H9 (cell line): ENCODE data around the gene EIF4A3. TPM values are rescaled to one million over a fixed set of nuclear protein-coding genes. Genes with fewer than 3 reads are reported as not detected.

Experiments
- DNase-seq: peaks from one replicate; pipeline ENCODE4 v3.0.0-alpha.2; 2017
- H2AFZ ChIP-seq: one replicate; pipeline ENCODE4 v1.6.1; 2013; ENCODE audit warnings: mild to moderate bottlenecking, low read length, control low read depth, moderate library complexity
- H2AK5ac ChIP-seq: 2 replicates; pipeline ENCODE4 v1.6.1; 2013; ENCODE audit warnings: low read length, control low read depth, mixed read lengths; ENCODE audit not compliant: insufficient read length
- H2BK120ac ChIP-seq: one replicate; pipeline ENCODE4 v1.6.1; 2013; ENCODE audit warnings: low read depth, mild to moderate bottlenecking, low read length, control low read depth, inconsistent platforms; ENCODE audit not compliant: poor library complexity, severe bottlenecking
- H2BK12ac ChIP-seq: 2 replicates; pipeline ENCODE4 v1.6.1; 2013; ENCODE audit warnings: low read length, control low read depth, mixed read lengths, low read depth; ENCODE audit not compliant: insufficient read length
- H2BK15ac ChIP-seq: 2 replicates; pipeline ENCODE4 v1.6.1; 2013; ENCODE audit warnings: low read depth, low read length, control low read depth
- H2BK20ac ChIP-seq: one replicate; pipeline ENCODE4 v1.6.1; 2013; ENCODE audit warnings: low read depth, mild to moderate bottlenecking, low read length, control low read depth, inconsistent platforms; ENCODE audit not compliant: poor library complexity, severe bottlenecking
- H2BK5ac ChIP-seq: 2 replicates; pipeline ENCODE4 v1.6.1; 2013; ENCODE audit warnings: low read length, control low read depth, mixed read lengths; ENCODE audit not compliant: insufficient read length
- H3K14ac ChIP-seq: 2 replicates; pipeline ENCODE4 v1.6.1; 2013; ENCODE audit warnings: low read length, control low read depth; ENCODE audit not compliant: insufficient read depth
- H3K18ac ChIP-seq: 2 replicates; pipeline ENCODE4 v1.6.1; 2013; ENCODE audit warnings: low read depth, mild to moderate bottlenecking, mixed read lengths, low read length, control low read depth; ENCODE audit not compliant: insufficient read length
- H3K23ac ChIP-seq: 2 replicates; pipeline ENCODE4 v1.6.1; 2013; ENCODE audit warnings: low read length, control low read depth, mixed read lengths, low read depth; ENCODE audit not compliant: insufficient read length
- H3K23me2 ChIP-seq: 2 replicates; pipeline ENCODE4 v1.6.1; 2013; ENCODE audit warnings: low read depth, mild to moderate bottlenecking, mixed read lengths, low read length, control low read depth; ENCODE audit not compliant: insufficient read length, poor library complexity, severe bottlenecking
- H3K27ac ChIP-seq: 2 replicates; pipeline ENCODE4 v1.5.1; 2013; ENCODE audit warnings: low read length, control low read depth, mixed read lengths, low read depth; ENCODE audit not compliant: insufficient read length
- H3K27me3 ChIP-seq: 2 replicates; pipeline ENCODE4 v1.6.1; 2013; ENCODE audit warnings: low read length, control low read depth, inconsistent platforms; ENCODE audit not compliant: insufficient read depth
- H3K4ac ChIP-seq: 2 replicates; pipeline ENCODE4 v1.6.1; 2013; ENCODE audit warnings: low read depth, mild to moderate bottlenecking, control low read depth, inconsistent platforms, low read length, moderate library complexity
- H3K4me1 ChIP-seq: 2 replicates; pipeline ENCODE4 v1.6.1; 2013; ENCODE audit warnings: low read length, control low read depth, inconsistent platforms; ENCODE audit not compliant: insufficient read depth
- H3K4me2 ChIP-seq: 2 replicates; pipeline ENCODE4 v1.6.1; 2013; ENCODE audit warnings: low read length, control low read depth, mixed read lengths; ENCODE audit not compliant: insufficient read length, insufficient read depth
- H3K56ac ChIP-seq: 2 replicates; pipeline ENCODE4 v1.6.1; 2013; ENCODE audit warnings: low read depth, mild to moderate bottlenecking, mixed read lengths, low read length, control low read depth; ENCODE audit not compliant: insufficient read length
- H3K79me1 ChIP-seq: 2 replicates; pipeline ENCODE4 v1.6.1; 2013; ENCODE audit warnings: low read depth, mild to moderate bottlenecking, moderate library complexity, low read length, control low read depth, inconsistent platforms; ENCODE audit not compliant: insufficient read depth, poor library complexity, severe bottlenecking
- H3K79me2 ChIP-seq: 2 replicates; pipeline ENCODE4 v1.6.1; 2013; ENCODE audit warnings: low read length, control low read depth, inconsistent platforms; ENCODE audit not compliant: insufficient read depth
- H3K9ac ChIP-seq: 2 replicates; pipeline ENCODE4 v1.6.1; 2013; ENCODE audit warnings: low read length, control low read depth, mixed read lengths; ENCODE audit not compliant: insufficient read length; ENCODE audit errors: extremely low read depth
- H3K9me3 ChIP-seq: one replicate; pipeline ENCODE4 v1.6.1; 2013; ENCODE audit warnings: low read depth, low read length, inconsistent platforms; ENCODE audit not compliant: control insufficient read depth
- H3T11ph ChIP-seq: one replicate; pipeline ENCODE4 v1.6.1; 2013; ENCODE audit warnings: mild to moderate bottlenecking, low read length, control low read depth, inconsistent platforms
- H4K20me1 ChIP-seq: one replicate; pipeline ENCODE4 v1.6.1; 2013; ENCODE audit not compliant: control insufficient read depth, insufficient read length, insufficient read depth
- H4K5ac ChIP-seq: 2 replicates; pipeline ENCODE4 v1.6.1; 2013; ENCODE audit warnings: low read depth, mild to moderate bottlenecking, mixed read lengths, low read length, control low read depth; ENCODE audit not compliant: insufficient read length
- H4K8ac ChIP-seq: replicated peaks from 2 replicates; pipeline ENCODE4 v1.6.1; 2013; ENCODE audit warnings: low read length, control low read depth, mixed read lengths, low read depth; ENCODE audit not compliant: insufficient read length
- H4K91ac ChIP-seq: 2 replicates; pipeline ENCODE4 v1.6.1; 2013; ENCODE audit warnings: low read depth, mild to moderate bottlenecking, moderate library complexity, mixed read lengths, low read length, control low read depth; ENCODE audit not compliant: insufficient read length
- H3K27ac Mint-ChIP-seq, 3 experiments: 2 replicates in 2 of 3; 3 replicates in 1 of 3; pipeline ENCODE4 v1.8.0; 2020 to 2021; ENCODE audit warnings: mixed read lengths in 3 of 3, mild to moderate bottlenecking in 1 of 3, moderate library complexity in 1 of 3
- H3K27me3 Mint-ChIP-seq: 2 replicates; pipeline ENCODE4 v1.8.0; 2021; ENCODE audit warnings: low read depth, mild to moderate bottlenecking, moderate library complexity, mixed read lengths
- H3K36me3 Mint-ChIP-seq, 3 experiments: 2 replicates in 2 of 3; 3 replicates in 1 of 3; pipeline ENCODE4 v1.8.0; 2020 to 2021; ENCODE audit warnings: low read depth in 3 of 3, mixed read lengths in 3 of 3; ENCODE audit not compliant: insufficient read depth in 1 of 3
- H3K4me1 Mint-ChIP-seq, 2 experiments: 2 replicates each; pipeline ENCODE4 v1.8.0; 2020; ENCODE audit warnings: mixed read lengths in 2 of 2
- H3K4me3 Mint-ChIP-seq, 2 experiments: 2 replicates in 1 of 2; 3 replicates in 1 of 2; pipeline ENCODE4 v1.8.0; 2020 to 2021; ENCODE audit warnings: mild to moderate bottlenecking in 2 of 2, mixed read lengths in 2 of 2, moderate library complexity in 1 of 2
- H3K9me3 Mint-ChIP-seq, 2 experiments: 2 replicates in 1 of 2; 3 replicates in 1 of 2; pipeline ENCODE4 v1.8.0; 2020; ENCODE audit warnings: mild to moderate bottlenecking in 2 of 2, mixed read lengths in 2 of 2, moderate library complexity in 1 of 2
- WGBS: extraction: QIAGEN DNeasy Blood & Tissue Kit; methylation state at CpG from one replicate; pipeline ENCODE4 v1.1.7; 2013; ENCODE audit warnings: missing lambda C conversion rate, low lambda C conversion rate, mixed read lengths; ENCODE audit not compliant: insufficient read length; ENCODE audit errors: extremely low coverage; 5-methylcytosine and 5-hydroxymethylcytosine counted together
- total RNA-seq: library from RNA; stranded (reverse); gene quantifications from 2 replicates; pipeline ENCODE4 v1.2.1, GENCODE V29; 2021
- TF ChIP-seq, protein P1 (sequence below): fragments of 200-600 bp; sonication (generic); conservative IDR thresholded peaks from 3 replicates; pipeline ENCODE4 v1.8.0; 2021; ENCODE audit warnings: antibody characterized with exemption, mild to moderate bottlenecking

Gene EIF4A3
- total RNA-seq, 1 experiment from 2014 or later: 162 TPM

DNA sequence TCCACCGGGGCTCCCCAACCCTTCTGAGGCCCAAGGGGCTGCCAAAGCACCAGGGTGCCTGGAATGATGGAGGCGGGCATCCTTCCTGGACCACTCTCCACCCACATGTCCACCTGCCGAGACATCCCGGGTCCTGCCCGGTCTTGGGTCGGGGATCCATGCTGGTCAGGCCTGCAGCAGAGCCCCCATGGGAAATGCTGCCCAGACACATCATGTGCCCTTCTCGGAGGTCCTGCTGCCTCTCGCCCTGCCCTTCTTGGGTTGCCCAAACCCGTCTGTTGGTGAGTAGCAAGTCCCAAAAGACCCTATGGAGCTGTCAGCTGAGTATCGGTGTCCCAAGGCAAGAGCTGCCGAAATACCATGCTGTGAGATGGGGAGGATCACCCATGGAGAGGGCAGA is 60.3 kb downstream of the EIF4A3 start:
- Histone ChIP-seq H2BK15ac (no peak overlapping the region), H4K8ac (no peak overlapping the region), H3K14ac (no peak overlapping the region), H3K27ac (no peak overlapping the region), H2BK12ac (no peak overlapping the region), H2BK20ac (no peak overlapping the region), H2AK5ac (no peak overlapping the region), H3K79me1 (no peaks in the 10 kb centered on the region), H4K5ac (no peak overlapping the region), H2BK5ac (no peak overlapping the region), H3K79me2 (no peaks in the 10 kb centered on the region), H3K27me3 (no peaks in the 10 kb centered on the region), H3K23ac (no peak overlapping the region), H3K4me2 (no peak overlapping the region), H3T11ph (no peak overlapping the region), H2AFZ (no peak overlapping the region), H3K56ac (no peak overlapping the region), H2BK120ac (no peak overlapping the region), H3K18ac (no peak overlapping the region), H3K23me2 (no peaks in the 10 kb centered on the region), H3K9me3 (no peaks in the 10 kb centered on the region), H3K4ac (no peak overlapping the region), H3K4me1 (no peaks in the 10 kb centered on the region), H3K9ac (no peak overlapping the region), H4K91ac (no peak overlapping the region), H4K20me1 (no peaks in the 10 kb centered on the region)
- H3K9me3 Mint-ChIP-seq: no peaks in the 10 kb centered on the region; a peak in 1 of 5 replicates
- H3K36me3 Mint-ChIP-seq: peaks cover 0 to 5% (median 0%) of the 10 kb centered on the region in 3 experiments; a peak in 1 of 7 replicates
- peaks cover 6 to 7% of the 10 kb centered on the region in 2 experiments for H3K4me1 Mint-ChIP-seq
- TF ChIP-seq, protein P1, sequence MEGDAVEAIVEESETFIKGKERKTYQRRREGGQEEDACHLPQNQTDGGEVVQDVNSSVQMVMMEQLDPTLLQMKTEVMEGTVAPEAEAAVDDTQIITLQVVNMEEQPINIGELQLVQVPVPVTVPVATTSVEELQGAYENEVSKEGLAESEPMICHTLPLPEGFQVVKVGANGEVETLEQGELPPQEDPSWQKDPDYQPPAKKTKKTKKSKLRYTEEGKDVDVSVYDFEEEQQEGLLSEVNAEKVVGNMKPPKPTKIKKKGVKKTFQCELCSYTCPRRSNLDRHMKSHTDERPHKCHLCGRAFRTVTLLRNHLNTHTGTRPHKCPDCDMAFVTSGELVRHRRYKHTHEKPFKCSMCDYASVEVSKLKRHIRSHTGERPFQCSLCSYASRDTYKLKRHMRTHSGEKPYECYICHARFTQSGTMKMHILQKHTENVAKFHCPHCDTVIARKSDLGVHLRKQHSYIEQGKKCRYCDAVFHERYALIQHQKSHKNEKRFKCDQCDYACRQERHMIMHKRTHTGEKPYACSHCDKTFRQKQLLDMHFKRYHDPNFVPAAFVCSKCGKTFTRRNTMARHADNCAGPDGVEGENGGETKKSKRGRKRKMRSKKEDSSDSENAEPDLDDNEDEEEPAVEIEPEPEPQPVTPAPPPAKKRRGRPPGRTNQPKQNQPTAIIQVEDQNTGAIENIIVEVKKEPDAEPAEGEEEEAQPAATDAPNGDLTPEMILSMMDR: no peak
- no peak overlapping the region for H3K4me3 Mint-ChIP-seq
- WGBS: no CpG with 5 or more reads among the region's 11 CpGs
- peaks cover 6% of the 10 kb centered on the region for H3K27me3 Mint-ChIP-seq
- H3K27ac Mint-ChIP-seq: no peak overlapping the region
- no peak for DNase-seq
